Fibroblast of lung (primary cell): Measurements from ENCODE around the gene NKAIN2. TPM values are rescaled to one million over a fixed set of nuclear protein-coding genes. Genes with fewer than 3 reads are reported as not detected.

ENCODE experiments used
- DNase-seq, 2 donors: peaks; one replicate each; pipeline versions ENCODE4 v3.0.0 to v3.0.0-alpha.2; 2010; ENCODE audit warnings: low read depth in 2 of 2
- H2AFZ ChIP-seq: 2 replicates; pipeline ENCODE4 v1.5.1; 2012; ENCODE audit warnings: low read length, control low read depth, inconsistent platforms
- H3K27ac ChIP-seq: 2 replicates; pipeline ENCODE4 v1.5.1; 2011; ENCODE audit warnings: low read length, control low read depth; ENCODE audit not compliant: insufficient read depth
- H3K27me3 ChIP-seq: 2 replicates; pipeline ENCODE4 v1.5.1; 2011; ENCODE audit warnings: mild to moderate bottlenecking, low read length; ENCODE audit not compliant: control insufficient read depth, insufficient read depth
- H3K36me3 ChIP-seq: 2 replicates; pipeline ENCODE4 v1.5.1; 2011; ENCODE audit warnings: low read length; ENCODE audit not compliant: control insufficient read depth, insufficient read depth
- H3K4me1 ChIP-seq: 2 replicates; pipeline ENCODE4 v1.5.1; 2011; ENCODE audit warnings: low read length; ENCODE audit not compliant: control insufficient read depth, insufficient read depth; ENCODE audit errors: extremely low read depth
- H3K4me2 ChIP-seq: 2 replicates; pipeline ENCODE4 v1.5.1; 2011; ENCODE audit warnings: low read length, control low read depth; ENCODE audit not compliant: insufficient read depth; ENCODE audit errors: extremely low read depth
- H3K4me3 ChIP-seq, 4 experiments: fragments of 200-600 bp in 1 of 4; sonication (generic) in 1 of 4; replicated peaks in 1 of 4; 2 replicates each; pipeline ENCODE4 v1.5.1; 2011 to 2016; ENCODE audit warnings: low read length in 4 of 4, low read depth in 3 of 4, mild to moderate bottlenecking in 3 of 4, control low read depth in 2 of 4, inconsistent platforms in 1 of 4, mixed read lengths in 1 of 4; ENCODE audit not compliant: insufficient read depth in 1 of 4; ENCODE audit errors: control extremely low read depth in 1 of 4
- H3K79me2 ChIP-seq: 2 replicates; pipeline ENCODE4 v1.5.1; 2012; ENCODE audit warnings: mild to moderate bottlenecking, low read length, inconsistent platforms; ENCODE audit not compliant: control insufficient read depth, insufficient read depth
- H3K9ac ChIP-seq: 2 replicates; pipeline ENCODE4 v1.5.1; 2011; ENCODE audit warnings: mild to moderate bottlenecking, low read length, control low read depth; ENCODE audit not compliant: insufficient read depth
- H3K9me3 ChIP-seq: 2 replicates; pipeline ENCODE4 v1.5.1; 2012; ENCODE audit warnings: low read depth, low read length; ENCODE audit not compliant: control insufficient read depth, insufficient read depth
- H4K20me1 ChIP-seq: 2 replicates; pipeline ENCODE4 v1.5.1; 2011; ENCODE audit warnings: low read length; ENCODE audit not compliant: control insufficient read depth, insufficient read depth; ENCODE audit errors: extremely low read depth
- CTCF ChIP-seq, 2 donors: IDR thresholded peaks in 1 of 2; conservative IDR thresholded peaks in 1 of 2; 1 replicate in 1 of 2; 2 replicates in 1 of 2; pipeline ENCODE4 v1.5.1; 2011 to 2012; ENCODE audit warnings: low read length in 2 of 2, control low read depth in 1 of 2, inconsistent platforms in 1 of 2, low read depth in 1 of 2, mild to moderate bottlenecking in 1 of 2
- EZH2 ChIP-seq: IDR thresholded peaks from 2 replicates; pipeline ENCODE4 v1.5.1; 2012; ENCODE audit warnings: low read length, control low read depth, mild to moderate bottlenecking; ENCODE audit errors: missing control alignments
- polyA minus RNA-seq: library from RNA; depleted of rRNA, polyadenylated mRNA; stranded (reverse); fragments of >200 nt; gene quantifications from 2 replicates; pipeline ENCODE4 v1.2.3, GENCODE V29; 2011; ENCODE audit warnings: low replicate concordance
- polyA plus RNA-seq, 2 donors: library from polyadenylated mRNA; depleted of rRNA in 1 of 2; stranded (reverse) in 1 of 2; unstranded in 1 of 2; fragments of >200 nt; gene quantifications; 2 replicates each; pipeline ENCODE4 v1.2.1, GENCODE V29; 2011 to 2012; ENCODE audit warnings: missing spikeins in 1 of 2
- total RNA-seq: library from RNA; depleted of rRNA; stranded (reverse); fragments of >200 nt; gene quantifications from 2 replicates; pipeline ENCODE4 v1.2.1, GENCODE V29; 2014

The NKAIN2 gene
- not detected in 2 replicates for total RNA-seq
- polyA plus RNA-seq = not detected in 2 replicates
- 0.05 TPM in 1 of 2 replicates, not detected in the other for polyA plus RNA-seq (2012)
- polyA minus RNA-seq = not detected in 2 replicates

GRCh38 chr6:123803504-123804013, at the start of gene NKAIN2:
Gene NKAIN2, plus strand, starts transcription at chr6:123803865.
- Histone ChIP-seq H3K9ac (no peak within 1 kb of the TSS), H2AFZ (peak within 1 kb of the TSS; percentile 39), H3K36me3 (no peaks in the 10 kb centered on the region), H3K9me3 (no peaks in the 10 kb centered on the region), H3K4me2 (peak within 1 kb of the TSS; percentile 72), H3K27me3 (peaks cover 15% of the 10 kb centered on the region), H3K27ac (no peak within 1 kb of the TSS), H3K4me1 (no peaks in the 10 kb centered on the region), H3K4me3 (peak within 1 kb of the TSS; percentile 21 to 63 (median 38)), H3K79me2 (no peaks in the 10 kb centered on the region), H4K20me1 (no peaks in the 10 kb centered on the region)
- TF ChIP-seq EZH2 (no peak), CTCF (conservative IDR thresholded peaks at IDR 0.05 in 1 of 2, IDR thresholded peaks at IDR 0.05 in 1 of 2; ENCODE audit: low read depth in 1 of 2, low read length in 2 of 2) (no peak)
- DNase-seq = no peak

- no peaks in the 10 kb centered on the region for H3K4me1 ChIP-seq
- no peak overlapping the region for H2AFZ ChIP-seq
- H3K9ac ChIP-seq = no peak overlapping the region
- TF ChIP-seq EZH2 (no peak), CTCF (conservative IDR thresholded peaks at IDR 0.05 in 1 of 2, IDR thresholded peaks at IDR 0.05 in 1 of 2; ENCODE audit: low read depth in 1 of 2, low read length in 2 of 2) (no peak)
- H3K27me3 ChIP-seq = no peaks in the 10 kb centered on the region
- no peak overlapping the region for H3K4me2 ChIP-seq
- H3K36me3 ChIP-seq = no peaks in the 10 kb centered on the region
- no peak overlapping the region for H3K4me3 ChIP-seq
- no peaks in the 10 kb centered on the region for H3K9me3 ChIP-seq
- no peaks in the 10 kb centered on the region for H3K79me2 ChIP-seq
- H3K27ac ChIP-seq = no peak overlapping the region
- no peak for DNase-seq
- no peaks in the 10 kb centered on the region for H4K20me1 ChIP-seq
These were observed 44.2 kb upstream of the NKAIN2 start for GRCh38 chr6:123759472-123759871.

GRCh38 chr6:123763904-123764303, 39.8 kb upstream of the NKAIN2 start:
- Histone ChIP-seq H3K79me2 (no peaks in the 10 kb centered on the region), H3K36me3 (no peaks in the 10 kb centered on the region), H2AFZ (no peak overlapping the region), H3K9ac (no peak overlapping the region), H3K4me1 (no peaks in the 10 kb centered on the region), H3K4me2 (no peak overlapping the region), H3K27ac (no peak overlapping the region), H3K27me3 (no peaks in the 10 kb centered on the region), H4K20me1 (no peaks in the 10 kb centered on the region), H3K9me3 (no peaks in the 10 kb centered on the region), H3K4me3 (no peak overlapping the region)
- TF ChIP-seq EZH2 (no peak), CTCF (conservative IDR thresholded peaks at IDR 0.05 in 1 of 2, IDR thresholded peaks at IDR 0.05 in 1 of 2; ENCODE audit: low read depth in 1 of 2, low read length in 2 of 2) (no peak)
- no peak for DNase-seq
